ENCODE data around the gene NFU1. TPM values are rescaled to one million over a fixed set of nuclear protein-coding genes. Genes with fewer than 3 reads are reported as not detected.

The NFU1 gene
- total and polyA plus RNA-seq, 2 of the 4 experiments (the other 2 are of a cell fraction), result 24.0 to 32.4 TPM

DNA sequence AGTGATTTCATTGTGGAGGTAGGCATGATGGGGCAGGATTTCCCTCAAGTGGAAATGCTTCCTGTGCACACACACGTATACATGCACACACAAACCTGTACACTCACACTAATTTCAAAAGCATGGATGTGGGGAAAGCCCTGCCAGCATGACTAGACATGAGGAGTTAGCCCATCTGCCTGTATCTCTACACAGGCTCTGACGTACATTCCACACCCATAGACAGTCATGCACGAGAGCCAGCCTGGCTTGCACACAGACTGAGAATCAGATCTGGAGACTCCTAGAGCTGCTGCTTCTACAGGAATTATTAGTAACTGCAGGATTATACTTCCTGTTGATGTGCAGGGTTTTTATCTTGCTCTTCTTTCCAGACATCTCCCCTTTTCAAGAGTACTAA lies 27.3 kb upstream of the NFU1 start:
- H2BK15ac ChIP-seq (ENCODE audit: low read depth, low read length), result no peak overlapping the region
- no TSS peak for BruUV-seq (replicated peaks)
- H4K8ac ChIP-seq (ENCODE audit: low read depth in 2 of 2, low read length in 2 of 2), result no peak overlapping the region
- dilution Hi-C loops (cut with HindIII; ENCODE audit: low sequenced_read_pairs, unreplicated experiment), result no loop called here
- CTCF ChIA-PET, result no interaction called here
- ATAC-seq (ENCODE audit: low read depth) (peak; percentile 63), DNase-seq (peak; percentile 80)
- no peaks in the 10 kb centered on the region; the same call in 1 of the 2 replicates for H4K20me1 ChIP-seq (ENCODE audit: insufficient read depth, low read length)
- H2AK9ac ChIP-seq (replicated peaks; ENCODE audit: low read depth, low read length, poor library complexity), result no peak overlapping the region
- no peak overlapping the region for H3K9ac ChIP-seq (ENCODE audit: low read depth, low read length)
- POLR2A ChIA-PET (ENCODE audit: unreplicated experiment), result no interaction called here
- no peaks in the 10 kb centered on the region for H3K4me1 ChIP-seq (ENCODE audit: control insufficient read depth, insufficient read depth, low read length)
- intact Hi-C loops (cut with micrococcal nuclease), result no loop called here
- H3K4ac ChIP-seq (ENCODE audit: low read depth, low read length), result no peak overlapping the region
- H2BK20ac ChIP-seq (ENCODE audit: low read depth, low read length), result no peak overlapping the region
- no peak overlapping the region for H3K14ac ChIP-seq (replicated peaks; ENCODE audit: low read depth, low read length)
- 100% methylated on average over 1 of the region's 3 CpGs; no CpG with 5 or more reads in 1 of the 2 experiments for WGBS, 2 experiments (ENCODE audit: extremely low coverage in 2 of 2, insufficient read length in 1 of 2)
- H3K27ac ChIP-seq (ENCODE audit: insufficient read depth, low read length), result no peak overlapping the region
- no peaks in the 10 kb centered on the region for H3K9me3 ChIP-seq (ENCODE audit: control insufficient read depth, insufficient read depth, low read length)
- in situ Hi-C loops (cut with MboI; ENCODE audit: low sequenced_read_pairs), result no loop called here
- no peak overlapping the region for H4K5ac ChIP-seq (ENCODE audit: low read depth, low read length)
- peaks cover 20% of the 10 kb centered on the region for H3K36me3 ChIP-seq (ENCODE audit: control insufficient read depth, insufficient read depth, low read length)
- H3K23ac ChIP-seq (ENCODE audit: low read depth, low read length), result no peak overlapping the region
- no peak overlapping the region for H4K91ac ChIP-seq (ENCODE audit: insufficient read depth, low read depth, low read length)
- H2BK120ac ChIP-seq (ENCODE audit: low read depth, low read length), result no peak overlapping the region
- H3K9me1 ChIP-seq (ENCODE audit: insufficient read depth, low read length), result peaks cover 7% of the 10 kb centered on the region
- H3K79me1 ChIP-seq (ENCODE audit: low read depth in 1 of 2, low read length in 2 of 2), result peaks cover 8 to 24% of the 10 kb centered on the region in 2 experiments
- no peak overlapping the region for H3K56ac ChIP-seq (ENCODE audit: extremely low read depth, insufficient read depth, low read length)
- no peak overlapping the region for H2BK5ac ChIP-seq (ENCODE audit: low read depth, low read length, poor library complexity, severe bottlenecking)
- H3K4me3 ChIP-seq (ENCODE audit: insufficient read depth, low read depth, low read length), result no peak overlapping the region
- no peak overlapping the region for H2AFZ ChIP-seq (replicated peaks; ENCODE audit: low read length, poor library complexity)
- no peaks in the 10 kb centered on the region for H3K27me3 ChIP-seq (ENCODE audit: control insufficient read depth, insufficient read depth, low read length)
- H2AK5ac ChIP-seq (ENCODE audit: low read depth, low read length), result no peak overlapping the region
- no peak overlapping the region for H3K18ac ChIP-seq (ENCODE audit: low read depth, low read length)
- peak; percentile 39; the same call in 1 of the 2 replicates for TF ChIP-seq NFE2L2 (IDR thresholded peaks at IDR 0.05; ENCODE audit: low read depth, low read length)
- TF ChIP-seq FOS (IDR thresholded peaks at IDR 0.05; ENCODE audit: low read depth, low read length), result no peak
- no peak overlapping the region for H3K4me2 ChIP-seq (ENCODE audit: low read depth, low read length)
